HG03196 (cell line): ENCODE results near the gene ACKR3.

Experiments used
- ATAC-seq: cut with Tn5 transposase; IDR thresholded peaks from one replicate; pipeline ENCODE4 v1.9.1; 2021; ENCODE audit not compliant: unreplicated experiment

Gene ACKR3

GRCh38 chr2:236583621-236584203 lies 14.1 kb downstream of the ACKR3 start:
- no peak for ATAC-seq

- ATAC-seq = no peak
Measured at GRCh38 chr2:236584521-236585384, 15.1 kb downstream of the ACKR3 start.

- no peak for ATAC-seq
Measured at GRCh38 chr2:236585966-236586365, 16.3 kb downstream of the ACKR3 start.

- ATAC-seq = no peak
Measured at GRCh38 chr2:236587861-236588815, 18.5 kb downstream of the ACKR3 start.

- ATAC-seq = no peak
Measured at GRCh38 chr2:236588932-236589592, 19.4 kb downstream of the ACKR3 start.

- no peak for ATAC-seq
Measured at GRCh38 chr2:236590846-236591245, 21.2 kb downstream of the ACKR3 start.

GRCh38 chr2:236592821-236593220 lies 23.2 kb downstream of the ACKR3 start:
- ATAC-seq = no peak

- no peak for ATAC-seq
Measured at GRCh38 chr2:236593531-236593930, 23.9 kb downstream of the ACKR3 start.

- ATAC-seq = no peak
Measured at GRCh38 chr2:236593956-236594355, 24.3 kb downstream of the ACKR3 start.

GRCh38 chr2:236597629-236598028 lies 28.0 kb downstream of the ACKR3 start:
- no peak for ATAC-seq

GRCh38 chr2:236599059-236599458 lies 29.4 kb downstream of the ACKR3 start:
- ATAC-seq = no peak

- no peak for ATAC-seq
Measured at GRCh38 chr2:236600158-236600557, 30.5 kb downstream of the ACKR3 start.

GRCh38 chr2:236600892-236601291 lies 31.3 kb downstream of the ACKR3 start:
- no peak for ATAC-seq

- ATAC-seq = no peak
Measured at GRCh38 chr2:236601316-236602202, 31.9 kb downstream of the ACKR3 start.

GRCh38 chr2:236602678-236603077 lies 33.1 kb downstream of the ACKR3 start:
- ATAC-seq = no peak

- ATAC-seq = no peak
Measured at GRCh38 chr2:236603361-236604015, 33.9 kb downstream of the ACKR3 start.

- no peak for ATAC-seq
Measured at GRCh38 chr2:236604575-236605344, 35.1 kb downstream of the ACKR3 start.

GRCh38 chr2:236605345-236605734 lies 35.7 kb downstream of the ACKR3 start:
- no peak for ATAC-seq

- ATAC-seq = no peak
Measured at GRCh38 chr2:236606023-236606422, 36.4 kb downstream of the ACKR3 start.
